RCC 7860 (cell line): ENCODE results near the gene ZNF844.
A peak's percentile ranks its signal among the peaks of the same experiment; 100 is the strongest.
"Not testable (repeated sequence)": the region's sequence is repeated elsewhere in the genome, so short reads cannot be mapped to it uniquely, and the experiment has no call there.

Source experiments
- DNase-seq: peaks from one replicate; pipeline ENCODE4 v3.0.0-alpha.2; 2015; ENCODE audit warnings: low spot score
- FAIRE-seq: peaks from 2 replicates; lab custom pipeline; 2012; peaks lifted over from hg19 to GRCh38; lab: Jason Lieb, UNC

The ZNF844 gene

GRCh38 chr19:12092065-12092867, 27.7 kb downstream of the ZNF844 start:
- FAIRE-seq (peak; percentile 42), DNase-seq (peak; percentile 58)

- DNase-seq (no peak), FAIRE-seq (no peak)
These were observed 28.4 kb downstream of the ZNF844 start for GRCh38 chr19:12092956-12093355.

GRCh38 chr19:12093777-12094176, 29.2 kb downstream of the ZNF844 start:
- DNase-seq (no peak), FAIRE-seq (no peak)

GRCh38 chr19:12095111-12095790, 30.7 kb downstream of the ZNF844 start:
- DNase-seq = no peak
- FAIRE-seq = no peak

GRCh38 chr19:12098040-12098439, 33.5 kb downstream of the ZNF844 start:
- DNase-seq (no peak), FAIRE-seq (no peak)

GRCh38 chr19:12103909-12104308, 39.4 kb downstream of the ZNF844 start:
- not testable (repeated sequence) for DNase-seq, FAIRE-seq

- DNase-seq (no peak), FAIRE-seq (no peak)
These were observed 46.6 kb downstream of the ZNF844 start for GRCh38 chr19:12111176-12111575.

GRCh38 chr19:12111943-12112637, 47.6 kb downstream of the ZNF844 start:
- DNase-seq = no peak
- FAIRE-seq = no peak

- FAIRE-seq (no peak), DNase-seq (no peak)
These were observed 48.2 kb downstream of the ZNF844 start for GRCh38 chr19:12112701-12113100.

GRCh38 chr19:12113121-12113520, 48.6 kb downstream of the ZNF844 start:
- no peak for FAIRE-seq

GRCh38 chr19:12117201-12117970, 52.9 kb downstream of the ZNF844 start:
- no peak for DNase-seq
- FAIRE-seq = no peak

More at GRCh38 chr19:12113121-12113520, 48.6 kb downstream of the ZNF844 start:
- no peak for DNase-seq

- FAIRE-seq (no peak), DNase-seq (no peak)
These were observed 62.2 kb downstream of the ZNF844 start for GRCh38 chr19:12126707-12127106.
